Measurements from ENCODE around the gene S100PBP.

GRCh38 chr1:32791881-32792280 lies 25.6 kb upstream of the S100PBP start:
- TF ChIP-seq, protein P1, sequence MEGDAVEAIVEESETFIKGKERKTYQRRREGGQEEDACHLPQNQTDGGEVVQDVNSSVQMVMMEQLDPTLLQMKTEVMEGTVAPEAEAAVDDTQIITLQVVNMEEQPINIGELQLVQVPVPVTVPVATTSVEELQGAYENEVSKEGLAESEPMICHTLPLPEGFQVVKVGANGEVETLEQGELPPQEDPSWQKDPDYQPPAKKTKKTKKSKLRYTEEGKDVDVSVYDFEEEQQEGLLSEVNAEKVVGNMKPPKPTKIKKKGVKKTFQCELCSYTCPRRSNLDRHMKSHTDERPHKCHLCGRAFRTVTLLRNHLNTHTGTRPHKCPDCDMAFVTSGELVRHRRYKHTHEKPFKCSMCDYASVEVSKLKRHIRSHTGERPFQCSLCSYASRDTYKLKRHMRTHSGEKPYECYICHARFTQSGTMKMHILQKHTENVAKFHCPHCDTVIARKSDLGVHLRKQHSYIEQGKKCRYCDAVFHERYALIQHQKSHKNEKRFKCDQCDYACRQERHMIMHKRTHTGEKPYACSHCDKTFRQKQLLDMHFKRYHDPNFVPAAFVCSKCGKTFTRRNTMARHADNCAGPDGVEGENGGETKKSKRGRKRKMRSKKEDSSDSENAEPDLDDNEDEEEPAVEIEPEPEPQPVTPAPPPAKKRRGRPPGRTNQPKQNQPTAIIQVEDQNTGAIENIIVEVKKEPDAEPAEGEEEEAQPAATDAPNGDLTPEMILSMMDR (conservative IDR thresholded peaks at IDR 0.05) = no peak
- no peak for TF ChIP-seq ZFX (IDR thresholded peaks at IDR 0.05)
